Measurements from ENCODE around the gene UBFD1. TPM values are rescaled to one million over a fixed set of nuclear protein-coding genes. Genes with fewer than 3 reads are reported as not detected.

The UBFD1 gene
- total RNA-seq, 4 donors from 2014 or later: 75.0 to 147 (median 127) TPM

- H3K4me1 ChIP-seq: no peaks in the 10 kb centered on the region
- no peaks in the 10 kb centered on the region for H3K9me3 ChIP-seq
- no peak overlapping the region for H3K27ac ChIP-seq
- H3K4me3 ChIP-seq (replicated peaks in 1 of 3): no peak overlapping the region
- intact Hi-C loops (cut with DNase I): no loop called here
- H3K36me3 ChIP-seq: peaks cover 14 to 42% of the 10 kb centered on the region in 2 donors
- WGBS, 2 donors: 95 to 97% methylated on average over 16 to 17 of the region's 19 CpGs
- no peaks in the 10 kb centered on the region for H3K27me3 ChIP-seq
- no peak for DNase-seq
- TF ChIP-seq CTCF (IDR thresholded peaks at IDR 0.05) (no peak), POLR2A (IDR thresholded peaks at IDR 0.05) (no peak)
Measured at GRCh38 chr16:23534868-23535860, 22.4 kb upstream of the UBFD1 start.

- H3K4me3 ChIP-seq (replicated peaks in 1 of 3): no peak overlapping the region
- H3K27ac ChIP-seq: no peak overlapping the region
- intact Hi-C loops (cut with DNase I): no loop called here
- no peaks in the 10 kb centered on the region for H3K9me3 ChIP-seq
- WGBS, 2 donors: 88 to 89% methylated on average over 2 of the region's 2 CpGs
- H3K27me3 ChIP-seq: no peaks in the 10 kb centered on the region
- peaks cover 14 to 45% of the 10 kb centered on the region in 2 donors for H3K36me3 ChIP-seq
- TF ChIP-seq CTCF (IDR thresholded peaks at IDR 0.05) (no peak), POLR2A (IDR thresholded peaks at IDR 0.05) (no peak)
- no peak for DNase-seq
- H3K4me1 ChIP-seq: no peaks in the 10 kb centered on the region
Measured at GRCh38 chr16:23535901-23536300, 21.6 kb upstream of the UBFD1 start.

- intact Hi-C loops (cut with DNase I): no loop called here
- 69 to 74% methylated on average over 3 of the region's 3 CpGs for WGBS, 2 donors
- Histone ChIP-seq H3K9me3 (no peaks in the 10 kb centered on the region), H3K4me3 (replicated peaks in 1 of 3) (no peak overlapping the region), H3K27ac (no peak overlapping the region), H3K4me1 (no peaks in the 10 kb centered on the region), H3K27me3 (no peaks in the 10 kb centered on the region), H3K36me3 (peaks cover 9 to 37% of the 10 kb centered on the region in 2 donors)
- no peak for TF ChIP-seq POLR2A (IDR thresholded peaks at IDR 0.05)
- TF ChIP-seq CTCF (IDR thresholded peaks at IDR 0.05): no peak
- DNase-seq: no peak
Measured at GRCh38 chr16:23537390-23537789, 20.1 kb upstream of the UBFD1 start.

- H3K4me3 ChIP-seq (replicated peaks in 1 of 3): no peak overlapping the region
- no peaks in the 10 kb centered on the region for H3K9me3 ChIP-seq
- H3K27me3 ChIP-seq: no peaks in the 10 kb centered on the region
- intact Hi-C loops (cut with DNase I): no loop called here
- H3K27ac ChIP-seq: no peak overlapping the region
- TF ChIP-seq CTCF (IDR thresholded peaks at IDR 0.05) (no peak), POLR2A (IDR thresholded peaks at IDR 0.05) (no peak)
- H3K4me1 ChIP-seq: no peaks in the 10 kb centered on the region
- DNase-seq: no peak
- 94 to 97% methylated on average over 1 of the region's 1 CpG for WGBS, 2 donors
- H3K36me3 ChIP-seq: peaks cover 6 to 35% of the 10 kb centered on the region in 2 donors
Measured at GRCh38 chr16:23538919-23539278, 18.6 kb upstream of the UBFD1 start.
